H1 (cell line): ENCODE results near the gene FGF4. TPM values are rescaled to one million over a fixed set of nuclear protein-coding genes. Genes with fewer than 3 reads are reported as not detected.
A peak's percentile ranks its signal among the peaks of the same experiment; 100 is the strongest.

ENCODE experiments used
- CTCF ChIA-PET: fragments of 300-600 bp; sonication (Branson Sonifier 250); formaldehyde crosslinking; loops from one replicate; lab custom pipeline; 2021; ENCODE audit not compliant: partially characterized antibody; lab: Charles Lee
- POLR2A ChIA-PET: fragments of 300-600 bp; sonication (Branson Sonifier 250); formaldehyde crosslinking; loops from one replicate; lab custom pipeline; 2021; ENCODE audit warnings: inconsistent platforms; ENCODE audit not compliant: partially characterized antibody; lab: Charles Lee
- DNase-seq, 2 experiments: peaks; one replicate each; pipeline versions ENCODE4 v3.0.0 to v3.0.0-alpha.2; 2010 to 2022; ENCODE audit warnings: low spot score in 2 of 2, low read depth in 1 of 2, mixed read lengths in 1 of 2
- FAIRE-seq: peaks from 2 replicates; lab custom pipeline; 2011; peaks lifted over from hg19 to GRCh38; lab: Jason Lieb, UNC
- H2AFZ ChIP-seq: 2 replicates; pipeline ENCODE4 v1.8.1; 2012; ENCODE audit warnings: low read length, inconsistent platforms
- H2AK5ac ChIP-seq: 2 replicates; pipeline ENCODE4 v1.6.1; 2013; ENCODE audit warnings: low read depth, low read length
- H2BK120ac ChIP-seq: replicated peaks from 2 replicates; pipeline ENCODE3; 2013; ENCODE audit warnings: low read depth, low read length, inconsistent platforms
- H2BK12ac ChIP-seq: 2 replicates; pipeline ENCODE4 v1.6.1; 2013; ENCODE audit warnings: low read depth, low read length
- H2BK15ac ChIP-seq: 2 replicates; pipeline ENCODE4 v1.6.1; 2013; ENCODE audit warnings: low read length
- H2BK20ac ChIP-seq: 2 replicates; pipeline ENCODE4 v1.6.1; 2013; ENCODE audit warnings: low read length
- H2BK5ac ChIP-seq: 2 replicates; pipeline ENCODE4 v1.6.1; 2013; ENCODE audit warnings: low read depth, low read length
- H3K14ac ChIP-seq: 2 replicates; pipeline ENCODE4 v1.6.1; 2013; ENCODE audit warnings: inconsistent platforms; ENCODE audit not compliant: insufficient read length
- H3K18ac ChIP-seq: 2 replicates; pipeline ENCODE4 v1.6.1; 2013; ENCODE audit warnings: low read length; ENCODE audit errors: extremely low read depth
- H3K23ac ChIP-seq: 2 replicates; pipeline ENCODE4 v1.6.1; 2013; ENCODE audit warnings: inconsistent platforms; ENCODE audit not compliant: insufficient read length
- H3K23me2 ChIP-seq: 2 replicates; pipeline ENCODE4 v1.6.1; 2013; ENCODE audit warnings: low read depth, low read length
- H3K27ac ChIP-seq: 2 replicates; pipeline ENCODE4 v1.6.1; 2011; ENCODE audit warnings: low read depth, low read length, inconsistent platforms
- H3K27me3 ChIP-seq, 4 experiments: replicated peaks in 1 of 4; 1 replicate in 1 of 4; 2 replicates in 3 of 4; pipeline versions ENCODE4 v1.6.1 to v1.8.1; 2011 to 2013; ENCODE audit warnings: low read length in 3 of 4, mild to moderate bottlenecking in 3 of 4, inconsistent platforms in 2 of 4, mixed read lengths in 2 of 4, moderate library complexity in 1 of 4; ENCODE audit not compliant: control insufficient read depth in 3 of 4, insufficient read depth in 3 of 4; ENCODE audit errors: extremely low read depth in 1 of 4
- H3K36me3 ChIP-seq, 4 experiments: 2 replicates each; pipeline versions ENCODE4 v1.6.1 to v1.8.1; 2011 to 2013; ENCODE audit warnings: mild to moderate bottlenecking in 4 of 4, low read length in 3 of 4, moderate library complexity in 2 of 4, control low read depth in 1 of 4, inconsistent platforms in 1 of 4; ENCODE audit not compliant: insufficient read depth in 4 of 4, control insufficient read depth in 2 of 4
- H3K4ac ChIP-seq: replicated peaks from 2 replicates; pipeline ENCODE3; 2013; ENCODE audit warnings: low read length, low read depth, mixed read lengths, inconsistent platforms; ENCODE audit not compliant: insufficient read length
- H3K4me1 ChIP-seq, 4 experiments: replicated peaks in 1 of 4; 1 replicate in 1 of 4; 2 replicates in 3 of 4; pipeline versions ENCODE4 v1.6.1 to v1.8.1; 2011 to 2013; ENCODE audit warnings: low read length in 3 of 4, inconsistent platforms in 2 of 4, mixed read lengths in 1 of 4; ENCODE audit not compliant: insufficient read depth in 4 of 4, control insufficient read depth in 3 of 4
- H3K4me2 ChIP-seq, 2 experiments: 2 replicates each; pipeline versions ENCODE4 v1.6.1 to v1.8.1; 2011 to 2013; ENCODE audit warnings: low read depth in 2 of 2, low read length in 2 of 2, control low read depth in 1 of 2, inconsistent platforms in 1 of 2, mild to moderate bottlenecking in 1 of 2; ENCODE audit not compliant: insufficient read depth in 1 of 2
- H3K4me3 ChIP-seq, 4 experiments: fragments of 200-600, 300-600 bp in 1 of 4; sonication (generic), shearing (Covaris generic), sonication (Bioruptor Twin) in 1 of 4; 2 replicates each; pipeline versions ENCODE4 v1.5.1 to v1.8.1; 2011 to 2016; ENCODE audit warnings: low read length in 4 of 4, low read depth in 3 of 4, control low read depth in 2 of 4, inconsistent platforms in 2 of 4, mild to moderate bottlenecking in 2 of 4, mixed read lengths in 1 of 4, moderate library complexity in 1 of 4; ENCODE audit not compliant: insufficient read depth in 2 of 4; ENCODE audit errors: extremely low read depth in 1 of 4
- H3K56ac ChIP-seq: replicated peaks from 2 replicates; pipeline ENCODE3; 2013; ENCODE audit warnings: low read depth, mild to moderate bottlenecking, mixed read lengths, low read length, inconsistent platforms; ENCODE audit not compliant: insufficient read length
- H3K79me1 ChIP-seq: 2 replicates; pipeline ENCODE4 v1.6.1; 2013; ENCODE audit warnings: low read depth, low read length, control low read depth
- H3K79me2 ChIP-seq, 2 experiments: 2 replicates each; pipeline versions ENCODE4 v1.6.1 to v1.8.1; 2012 to 2013; ENCODE audit warnings: low read length in 2 of 2, mild to moderate bottlenecking in 2 of 2, inconsistent platforms in 1 of 2; ENCODE audit not compliant: insufficient read depth in 2 of 2, control insufficient read depth in 1 of 2
- H3K9ac ChIP-seq, 4 experiments: replicated peaks in 1 of 4; 1 replicate in 1 of 4; 2 replicates in 3 of 4; pipeline versions ENCODE4 v1.6.1 to v1.8.1; 2011 to 2013; ENCODE audit warnings: low read depth in 3 of 4, low read length in 3 of 4, control low read depth in 2 of 4, mild to moderate bottlenecking in 2 of 4, moderate library complexity in 2 of 4, inconsistent platforms in 1 of 4; ENCODE audit errors: extremely low read depth in 1 of 4
- H3K9me3 ChIP-seq, 2 experiments: 2 replicates each; pipeline versions ENCODE4 v1.6.1 to v1.8.1; 2012 to 2013; ENCODE audit warnings: mild to moderate bottlenecking in 2 of 2, moderate library complexity in 2 of 2, control low read depth in 1 of 2, inconsistent platforms in 1 of 2, low read depth in 1 of 2, low read length in 1 of 2, mixed read lengths in 1 of 2; ENCODE audit not compliant: insufficient read depth in 2 of 2
- H4K20me1 ChIP-seq, 2 experiments: replicated peaks in 1 of 2; 2 replicates each; pipeline versions ENCODE3 to v1.8.1; 2011 to 2013; ENCODE audit warnings: inconsistent platforms in 2 of 2, low read length in 2 of 2, mild to moderate bottlenecking in 1 of 2; ENCODE audit not compliant: insufficient read depth in 2 of 2, control insufficient read depth in 1 of 2
- H4K5ac ChIP-seq: 2 replicates; pipeline ENCODE4 v1.6.1; 2013; ENCODE audit warnings: low read length, low read depth, mixed read lengths, inconsistent platforms; ENCODE audit not compliant: insufficient read length
- H4K8ac ChIP-seq: 2 replicates; pipeline ENCODE4 v1.8.0; 2013; ENCODE audit warnings: mild to moderate bottlenecking, moderate library complexity, low read length, inconsistent platforms; ENCODE audit not compliant: insufficient read depth; ENCODE audit errors: extremely low read depth
- H4K91ac ChIP-seq: replicated peaks from 2 replicates; pipeline ENCODE3; 2013; ENCODE audit warnings: low read length, mixed read lengths, inconsistent platforms; ENCODE audit not compliant: insufficient read length
- CEBPB ChIP-seq: IDR thresholded peaks from 2 replicates; pipeline ENCODE4 v1.6.1; 2012; ENCODE audit warnings: low read depth, low read length
- CTBP2 ChIP-seq: IDR thresholded peaks from 2 replicates; pipeline ENCODE4 v1.7.0; 2011; ENCODE audit warnings: borderline replicate concordance, mild to moderate bottlenecking, moderate library complexity, mixed read lengths, low read length; ENCODE audit not compliant: insufficient read depth, insufficient read length
- E2F6 ChIP-seq: IDR thresholded peaks from 2 replicates; pipeline ENCODE4 v1.6.1; 2012; ENCODE audit warnings: inconsistent platforms
- EP300 ChIP-seq, 2 experiments: IDR thresholded peaks; 1 replicate in 1 of 2; 2 replicates in 1 of 2; pipeline ENCODE4 v1.6.1; 2011 to 2012; ENCODE audit warnings: low read depth in 2 of 2, low read length in 2 of 2, mild to moderate bottlenecking in 2 of 2, borderline replicate concordance in 1 of 2, inconsistent platforms in 1 of 2, moderate library complexity in 1 of 2
- MAX ChIP-seq: IDR thresholded peaks from 2 replicates; pipeline ENCODE4 v1.6.1; 2012; ENCODE audit warnings: inconsistent platforms
- NRF1 ChIP-seq: IDR thresholded peaks from 2 replicates; pipeline ENCODE4 v1.6.1; 2011; ENCODE audit warnings: mild to moderate bottlenecking, low read depth, low read length, improper control_type of control experiment
- RAD21 ChIP-seq, 2 experiments: IDR thresholded peaks in 1 of 2; conservative IDR thresholded peaks in 1 of 2; 2 replicates each; pipeline ENCODE4 v1.6.1; 2011; ENCODE audit warnings: low read depth in 2 of 2, low read length in 2 of 2, improper control_type of control experiment in 1 of 2, inconsistent platforms in 1 of 2, mild to moderate bottlenecking in 1 of 2, moderate library complexity in 1 of 2
- SAP30 ChIP-seq: fragments of 300-600 bp; sonication (generic); IDR thresholded peaks from 2 replicates; pipeline ENCODE4 v1.7.1; 2012; ENCODE audit warnings: low read length, moderate library complexity, mild to moderate bottlenecking, inconsistent platforms; ENCODE audit not compliant: insufficient read depth, insufficient replicate concordance
- SIX5 ChIP-seq: IDR thresholded peaks from 2 replicates; pipeline ENCODE4 v1.6.1; 2011; ENCODE audit warnings: mild to moderate bottlenecking, low read depth, low read length
- SP1 ChIP-seq: IDR thresholded peaks from 2 replicates; pipeline ENCODE4 v1.6.1; 2011; ENCODE audit warnings: low read depth, low read length
- SRF ChIP-seq: IDR thresholded peaks from 2 replicates; pipeline ENCODE4 v1.6.1; 2011; ENCODE audit warnings: mild to moderate bottlenecking, low read depth, low read length, moderate library complexity
- TEAD4 ChIP-seq: IDR thresholded peaks from 2 replicates; pipeline ENCODE4 v1.6.1; 2012; ENCODE audit warnings: low read depth, low read length, inconsistent platforms, mixed read lengths
- YY1 ChIP-seq: IDR thresholded peaks from 2 replicates; pipeline ENCODE4 v1.6.1; 2011; ENCODE audit warnings: low read depth, mild to moderate bottlenecking, low read length
- polyA plus RNA-seq, 7 experiments: library from polyadenylated mRNA; depleted of rRNA in 3 of 7; stranded (reverse) in 5 of 7; unstranded in 2 of 7; fragments of >200 nt in 5 of 7; fragments of 200-250 nt in 2 of 7; gene quantifications; 1 replicate in 5 of 7; 2 replicates in 1 of 7; 4 replicates in 1 of 7; pipeline versions ENCODE4 v1.2.1 to v1.2.3, GENCODE V29; 2011 to 2013; ENCODE audit warnings: missing spikeins in 2 of 7, mixed read lengths in 2 of 7
- total RNA-seq: library from RNA; stranded (reverse); fragmentation: NEBNext Ultra II Directional; extraction: Animal tissue kit (Norgen Biotek cat#: 25700); gene quantifications from 2 replicates; pipeline ENCODE4 v1.2.1, GENCODE V29; 2021

The FGF4 gene
- total and polyA plus RNA-seq, 2 of the 8 experiments (the other 6 are each of a cell fraction or from before 2014, with no cell fraction given), result 0.57 to 2.0 TPM

GRCh38 chr11:69803604-69804218 lies 28.6 kb upstream of the FGF4 start:
- H3K4ac ChIP-seq, result no peak overlapping the region
- no peak for DNase-seq
- CTCF ChIA-PET, result interaction anchor here (0.6 kb wide), 2 partner anchors 37 to 62 kb away, joined by 3 read pairs; no protein-coding TSS in a partner anchor
- TF ChIP-seq SP1, result no peak
- no peak for TF ChIP-seq CEBPB
- TF ChIP-seq TEAD4, result no peak
- TF ChIP-seq SIX5, result no peak
- TF ChIP-seq NRF1, result no peak
- no peak for TF ChIP-seq SAP30
- no peak for TF ChIP-seq CTBP2
- TF ChIP-seq RAD21 (IDR thresholded peaks at IDR 0.05 in 1 of 2, conservative IDR thresholded peaks at IDR 0.05 in 1 of 2; ENCODE audit: low read depth in 2 of 2, low read length in 2 of 2), result no peak
- no peak for TF ChIP-seq MAX
- TF ChIP-seq E2F6, result no peak
- TF ChIP-seq SRF, result no peak
- TF ChIP-seq YY1, result no peak
- no peak for TF ChIP-seq EP300 (IDR thresholded peaks at IDR 0.05; ENCODE audit: borderline replicate concordance in 1 of 2, low read depth in 2 of 2, low read length in 2 of 2)

More at GRCh38 chr11:69803604-69804218, 28.6 kb upstream of the FGF4 start:
- Histone ChIP-seq H3K9me3 (peaks cover 4 to 5% of the 10 kb centered on the region in 2 experiments; a peak in 3 of 4 replicates), H3K27ac (no peak overlapping the region), H3K18ac (no peak overlapping the region), H4K8ac (no peak overlapping the region), H3K23ac (no peak overlapping the region), H2AK5ac (peak overlapping the region; percentile 70; the same call in 1 of the 2 replicates), H2BK5ac (no peak overlapping the region), H4K5ac (no peak overlapping the region), H2BK20ac (no peak overlapping the region), H3K14ac (no peak overlapping the region), H2BK15ac (no peak overlapping the region), H2BK12ac (no peak overlapping the region), H3K4me1 (peaks cover 0 to 2% (median under 1%) of the 10 kb centered on the region in 4 experiments; a peak in 4 of 7 replicates), H2AFZ (no peak overlapping the region), H3K23me2 (peaks cover 9% of the 10 kb centered on the region; the same call in 1 of the 2 replicates), H3K27me3 (peaks cover 0 to 4% (median 1%) of the 10 kb centered on the region in 4 experiments; a peak in 2 of 7 replicates), H3K56ac (peak overlapping the region; percentile 88), H3K4me3 (no peak overlapping the region), H3K36me3 (no peaks in the 10 kb centered on the region), H2BK120ac (no peak overlapping the region), H3K79me2 (no peaks in the 10 kb centered on the region), H4K91ac (no peak overlapping the region), H4K20me1 (peaks cover 0 to 7% of the 10 kb centered on the region in 2 experiments), H3K4me2 (no peak overlapping the region), H3K79me1 (no peaks in the 10 kb centered on the region), H3K9ac (no peak overlapping the region)
- POLR2A ChIA-PET, result no interaction called here
- no peak for FAIRE-seq
